SK-MEL-5 (cell line): ENCODE data around the gene ALDH3B1. TPM values are rescaled to one million over a fixed set of nuclear protein-coding genes. Genes with fewer than 3 reads are reported as not detected.

Experiments used
- DNase-seq: peaks from one replicate; pipeline ENCODE4 v3.0.0-alpha.2; 2016; ENCODE audit warnings: low read depth, low spot score
- in situ Hi-C: cut with HindIII; loops from 2 replicates; pipeline ENCODE4 v1.10.0; 2016; ENCODE audit warnings: low sequenced_read_pairs, high pct_unique_total_duplicates, low pct_unique_long_range_greater_than_20kb
- total RNA-seq: library from RNA; depleted of rRNA; stranded (reverse); fragments of >200 nt; shearing (Covaris generic); gene quantifications from 2 replicates; pipeline ENCODE4 v1.2.3, GENCODE V29; 2014

Gene ALDH3B1
- total RNA-seq, 1 experiment from 2014 or later = 2.4 TPM

DNA sequence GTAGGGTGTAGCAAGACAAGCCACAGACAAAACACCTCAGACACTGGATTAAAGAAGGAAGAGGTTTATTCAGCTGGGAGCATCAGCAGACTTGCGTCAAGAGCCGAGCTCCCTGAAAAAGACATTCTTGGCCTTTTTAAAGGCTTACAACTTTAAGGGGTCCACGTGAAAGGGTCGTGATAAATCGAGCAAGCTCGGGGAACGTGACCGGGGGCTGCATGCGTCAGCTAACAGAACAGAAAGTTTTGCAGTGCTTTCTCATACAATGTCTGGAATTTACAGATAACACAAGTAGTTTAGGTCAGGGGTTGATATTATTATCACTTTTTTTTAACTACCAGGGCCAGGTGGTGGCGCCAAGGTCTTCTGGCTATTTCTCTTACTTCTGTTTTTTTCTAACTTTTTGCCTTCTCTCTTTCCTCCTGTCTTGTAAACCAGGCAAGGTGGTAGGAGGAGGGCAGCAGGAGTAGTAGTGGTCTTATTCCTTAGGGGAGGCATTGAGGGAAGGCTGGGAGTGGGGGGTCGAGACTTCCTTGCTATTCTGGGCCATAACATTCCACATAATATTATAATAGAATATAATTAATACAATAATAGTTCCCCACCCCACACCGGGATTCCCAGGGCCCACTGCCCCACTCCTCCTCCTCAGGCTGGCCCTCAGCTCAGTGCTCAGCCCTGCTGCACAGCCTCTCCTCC is 587 bp upstream of the ALDH3B1 start:
- in situ Hi-C loops = no loop called here
- DNase-seq = peak; percentile 29

DNA sequence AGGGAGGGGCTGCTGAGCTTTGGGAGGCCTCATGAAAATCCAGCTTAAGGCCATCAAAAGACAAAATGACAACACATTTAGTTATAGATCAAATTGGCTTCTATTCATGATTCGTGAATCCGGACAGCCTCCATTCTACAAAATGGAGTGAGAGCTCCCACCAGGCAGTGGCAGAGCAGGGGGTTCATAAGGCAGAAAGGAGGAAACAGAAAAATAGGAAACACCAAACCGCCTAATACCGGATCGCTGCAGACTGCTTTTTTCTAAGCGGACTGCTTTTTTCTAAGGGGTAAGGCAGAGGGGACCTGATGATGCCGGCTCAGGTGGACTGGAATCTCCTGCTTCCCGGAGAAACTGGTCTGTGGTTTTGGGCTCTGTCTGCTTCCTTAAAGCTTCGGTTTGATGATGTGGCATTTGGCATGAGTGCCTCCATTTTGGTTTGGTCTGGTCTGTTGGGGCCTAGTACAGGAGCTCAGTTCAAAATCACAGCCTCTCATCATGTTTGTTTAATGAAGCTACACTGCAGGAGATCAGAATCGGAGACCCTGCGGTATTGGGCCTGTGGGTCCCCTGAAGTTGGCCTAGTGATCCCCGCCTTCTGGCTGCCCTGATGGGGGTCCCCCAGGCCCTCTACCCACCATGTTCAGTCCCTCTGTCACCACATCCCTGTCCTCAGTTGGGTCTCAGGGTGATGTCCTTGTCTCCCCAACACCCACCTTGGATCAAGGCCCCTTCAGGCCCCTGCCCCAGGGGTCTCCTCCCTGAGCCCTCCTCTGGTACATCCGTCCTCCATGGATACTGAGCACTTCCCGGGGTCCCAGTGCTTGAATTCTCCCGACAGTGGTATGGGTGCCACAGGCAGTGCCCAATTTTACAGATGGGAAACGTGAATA is 1.2 kb downstream of the ALDH3B1 start:
- DNase-seq = no peak
- in situ Hi-C loops = no loop called here

DNA sequence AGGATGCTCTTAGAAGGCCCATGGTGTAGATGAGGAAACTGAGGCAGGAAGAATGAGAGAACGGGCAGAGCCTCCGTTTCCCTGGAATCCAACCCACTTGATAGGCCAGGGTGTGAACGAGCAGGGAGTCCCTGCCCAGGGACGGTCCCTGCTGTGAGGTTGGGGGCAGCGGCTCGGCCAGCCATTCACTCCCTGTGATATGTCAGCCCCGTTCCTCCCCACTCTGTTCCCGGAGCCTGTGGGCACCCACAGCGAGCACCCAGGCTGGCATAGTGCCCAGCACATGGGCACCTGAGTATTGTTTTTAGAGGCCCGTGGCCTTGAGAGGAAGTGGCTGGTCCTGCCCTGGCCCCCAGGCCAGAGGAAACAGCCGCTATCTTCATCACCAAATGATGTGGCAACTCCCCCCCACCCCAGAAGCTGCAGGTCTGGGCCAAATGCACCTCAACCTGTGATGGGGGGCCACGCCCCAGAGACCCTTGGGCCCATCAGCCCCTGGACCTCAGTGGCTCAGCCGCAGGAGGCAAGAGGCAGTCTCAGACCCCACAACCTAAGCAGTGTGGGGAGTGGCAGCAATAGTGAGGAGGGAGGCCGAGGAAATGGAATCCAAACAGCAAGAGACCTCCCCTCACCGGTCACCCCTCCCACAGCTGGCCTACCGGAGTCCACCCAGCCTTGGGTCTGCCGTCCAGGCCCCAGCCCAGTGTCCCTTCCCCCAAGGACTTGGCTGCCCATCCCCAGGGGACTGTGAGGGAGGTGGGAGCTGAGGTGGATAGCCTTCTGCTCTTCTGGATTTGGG is 2.1 kb downstream of the ALDH3B1 start:
- in situ Hi-C loops = no loop called here
- DNase-seq = no peak

DNA sequence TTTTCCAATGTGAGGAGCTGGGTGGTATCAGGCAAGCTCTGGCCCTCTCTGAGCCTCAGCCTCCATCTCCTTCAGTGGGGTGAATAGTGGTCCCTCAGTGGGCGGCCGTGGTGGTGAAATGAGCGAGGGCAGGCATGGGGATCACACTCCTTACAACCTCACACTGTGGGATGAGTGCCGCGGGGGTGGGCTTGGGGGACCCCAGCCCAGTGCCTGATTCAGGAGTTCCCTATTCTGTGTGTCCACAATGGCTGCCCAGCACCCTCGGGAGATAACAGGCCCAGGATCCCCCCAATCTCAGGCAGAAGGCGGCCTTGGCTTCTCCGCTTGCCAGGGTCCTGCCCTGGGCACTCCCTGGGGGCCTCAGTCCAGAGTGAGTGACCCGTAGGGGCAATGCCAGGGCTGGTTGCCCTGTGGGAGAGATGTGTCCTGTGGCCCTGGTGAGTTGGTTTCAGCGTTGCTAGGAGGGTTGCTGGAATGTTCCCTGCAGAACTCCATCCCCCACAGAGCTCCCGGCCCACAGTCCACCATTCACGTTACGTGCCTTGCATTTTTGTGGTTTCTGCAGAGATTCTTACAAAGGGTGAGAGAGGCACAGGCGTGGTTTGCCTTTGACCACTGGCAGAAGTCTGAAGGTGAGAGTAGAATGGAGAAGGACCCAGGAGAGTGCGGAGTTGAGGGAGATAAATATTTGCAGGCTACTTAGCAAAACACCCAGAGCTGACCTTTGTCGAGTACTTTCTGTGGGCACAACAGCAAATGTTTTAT is 2.9 kb downstream of the ALDH3B1 start:
- peak; percentile 46 for DNase-seq
- in situ Hi-C loops = no loop called here

DNA sequence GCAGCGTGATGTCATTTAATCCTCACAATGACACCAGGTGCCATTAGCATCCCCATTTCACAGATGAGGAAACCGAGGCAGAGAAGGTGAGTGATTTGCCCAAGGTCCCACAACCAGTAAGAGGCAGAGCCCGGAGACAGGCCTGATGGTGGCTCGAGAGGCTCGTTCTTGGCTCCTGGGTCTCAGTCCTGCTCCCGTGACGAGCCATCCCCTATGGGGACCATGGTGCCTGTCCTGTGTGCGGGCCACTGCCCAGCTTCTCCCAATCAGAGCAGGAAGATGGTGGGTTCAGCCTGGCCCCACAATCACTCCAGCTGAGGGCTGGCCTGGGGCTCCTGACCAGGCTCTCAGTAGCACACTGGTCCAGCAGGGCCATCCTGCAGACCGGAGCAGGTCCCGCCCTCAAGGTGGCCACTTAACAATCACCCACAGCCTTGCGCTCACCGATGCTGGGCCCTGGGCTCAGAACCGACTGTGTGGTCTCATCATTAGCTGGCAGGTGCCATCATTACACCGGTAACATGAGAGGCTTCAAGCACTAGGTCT is 3.6 kb downstream of the ALDH3B1 start:
- no peak for DNase-seq
- in situ Hi-C loops = no loop called here

DNA sequence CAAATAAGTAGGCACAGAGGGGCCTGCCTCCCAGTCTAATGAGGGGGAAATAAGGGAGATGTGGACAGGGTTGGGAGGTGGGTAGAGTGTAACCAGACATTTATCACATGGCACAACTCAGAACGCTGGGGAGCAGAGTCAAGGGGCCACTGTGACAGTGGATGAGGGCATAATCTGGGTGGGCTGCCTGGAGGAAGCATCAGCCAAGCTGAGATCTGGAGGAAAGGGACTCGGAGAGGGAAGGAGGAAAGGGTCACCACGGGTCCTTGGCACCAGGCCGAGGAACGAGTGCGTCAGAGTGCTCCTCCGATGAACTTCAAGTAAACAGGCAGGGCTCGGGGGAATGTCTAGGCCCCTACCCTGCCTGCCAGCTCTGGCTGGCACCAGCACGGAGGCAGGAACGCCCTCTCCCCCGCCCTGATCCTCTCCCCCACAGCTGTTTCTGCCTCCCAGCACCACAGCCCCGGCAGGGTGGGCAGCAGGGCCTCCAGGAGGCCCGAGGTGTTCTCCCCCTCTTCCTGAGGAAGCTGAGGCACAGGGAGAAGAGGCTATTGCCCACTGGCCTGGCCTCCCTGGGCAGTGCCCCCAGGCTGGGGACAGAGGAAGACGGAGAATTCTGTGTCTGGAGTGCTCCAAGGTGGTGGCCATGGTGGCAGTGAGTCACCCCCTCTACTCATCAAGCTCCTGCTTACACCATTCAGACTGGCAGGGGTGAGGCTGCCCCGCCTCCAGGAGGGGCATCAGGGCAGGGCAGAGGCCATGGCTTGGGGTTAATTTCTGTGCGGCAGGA is 4.2 kb downstream of the ALDH3B1 start:
- in situ Hi-C loops = no loop called here
- DNase-seq = no peak

DNA sequence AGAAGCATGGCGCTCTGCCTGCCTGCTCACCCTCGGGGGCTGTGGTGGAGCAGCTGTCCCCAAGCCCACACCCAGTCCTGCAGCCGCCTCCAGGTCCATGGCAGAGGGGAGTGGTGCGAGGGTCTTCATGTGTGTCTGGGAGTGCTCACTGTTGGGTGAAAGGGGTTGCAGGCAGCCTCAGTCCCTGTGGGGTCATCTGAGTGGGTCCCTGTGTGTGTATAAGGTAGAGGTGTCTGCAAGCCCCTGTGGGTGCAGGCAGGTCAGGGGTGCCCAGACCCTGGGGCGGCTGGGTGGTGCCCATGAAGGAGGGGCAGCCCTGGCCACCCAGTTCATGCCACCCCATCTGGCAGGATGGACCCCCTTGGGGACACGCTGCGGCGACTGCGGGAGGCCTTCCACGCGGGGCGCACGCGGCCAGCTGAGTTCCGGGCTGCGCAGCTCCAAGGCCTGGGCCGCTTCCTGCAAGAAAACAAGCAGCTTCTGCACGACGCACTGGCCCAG is 4.9 kb downstream of the ALDH3B1 start:
- in situ Hi-C loops = no loop called here
- DNase-seq = no peak

DNA sequence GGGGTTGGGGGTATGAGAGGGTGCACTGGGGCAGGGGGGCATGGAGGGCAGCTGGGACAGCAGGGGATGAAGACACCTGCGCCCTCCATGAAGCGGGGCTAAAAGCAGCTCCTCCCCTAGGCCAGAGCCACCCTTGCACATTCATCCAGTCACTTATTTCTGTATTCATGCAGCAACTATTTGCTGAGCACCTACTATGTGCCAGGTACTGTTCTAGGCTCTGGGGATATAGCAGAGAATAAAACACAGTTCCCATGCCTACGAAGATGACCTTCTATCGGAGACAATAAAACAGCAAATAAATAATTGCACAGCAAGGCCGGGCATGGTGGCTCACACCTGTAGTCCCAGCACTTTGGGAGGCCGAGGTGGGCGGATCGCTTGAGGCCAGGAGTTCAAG is 5.3 kb downstream of the ALDH3B1 start:
- in situ Hi-C loops = no loop called here
- no peak for DNase-seq

DNA sequence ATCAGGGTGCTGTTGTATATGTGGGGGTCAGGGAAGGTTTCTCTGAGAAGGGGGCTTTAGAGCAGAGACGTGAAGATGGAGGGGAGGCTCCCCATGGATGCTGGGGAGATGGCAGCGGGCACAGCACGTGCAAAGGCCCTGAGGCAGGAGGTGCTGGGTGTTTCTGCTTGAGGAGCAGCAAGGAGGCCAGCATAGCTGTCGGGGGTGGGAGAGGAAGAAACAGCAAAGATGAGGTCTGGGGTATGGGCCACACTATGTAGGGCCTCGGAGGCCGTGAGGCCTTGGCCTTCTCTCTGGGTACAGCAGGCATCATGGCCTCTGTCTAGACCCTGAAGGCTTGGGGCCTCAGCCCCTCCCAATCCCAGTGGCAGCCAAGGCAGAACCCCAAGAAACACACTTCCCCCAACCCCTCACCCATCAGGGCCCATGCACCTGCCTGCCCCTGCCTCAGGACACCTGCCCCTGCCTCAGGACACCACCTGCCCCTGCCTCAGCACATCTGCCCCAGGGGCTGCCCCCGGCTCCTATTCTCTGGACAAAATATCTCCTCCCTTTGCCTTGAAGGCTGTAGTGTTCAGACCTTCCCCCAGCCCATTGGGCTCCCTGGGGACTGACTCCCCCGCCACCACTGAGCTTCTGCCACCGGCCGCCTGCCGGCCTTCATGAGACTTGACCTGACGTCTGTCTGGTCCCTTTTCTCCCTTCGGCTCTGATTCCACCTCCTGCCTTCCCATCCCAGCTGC is 6.2 kb downstream of the ALDH3B1 start:
- in situ Hi-C loops = no loop called here
- no peak for DNase-seq

DNA sequence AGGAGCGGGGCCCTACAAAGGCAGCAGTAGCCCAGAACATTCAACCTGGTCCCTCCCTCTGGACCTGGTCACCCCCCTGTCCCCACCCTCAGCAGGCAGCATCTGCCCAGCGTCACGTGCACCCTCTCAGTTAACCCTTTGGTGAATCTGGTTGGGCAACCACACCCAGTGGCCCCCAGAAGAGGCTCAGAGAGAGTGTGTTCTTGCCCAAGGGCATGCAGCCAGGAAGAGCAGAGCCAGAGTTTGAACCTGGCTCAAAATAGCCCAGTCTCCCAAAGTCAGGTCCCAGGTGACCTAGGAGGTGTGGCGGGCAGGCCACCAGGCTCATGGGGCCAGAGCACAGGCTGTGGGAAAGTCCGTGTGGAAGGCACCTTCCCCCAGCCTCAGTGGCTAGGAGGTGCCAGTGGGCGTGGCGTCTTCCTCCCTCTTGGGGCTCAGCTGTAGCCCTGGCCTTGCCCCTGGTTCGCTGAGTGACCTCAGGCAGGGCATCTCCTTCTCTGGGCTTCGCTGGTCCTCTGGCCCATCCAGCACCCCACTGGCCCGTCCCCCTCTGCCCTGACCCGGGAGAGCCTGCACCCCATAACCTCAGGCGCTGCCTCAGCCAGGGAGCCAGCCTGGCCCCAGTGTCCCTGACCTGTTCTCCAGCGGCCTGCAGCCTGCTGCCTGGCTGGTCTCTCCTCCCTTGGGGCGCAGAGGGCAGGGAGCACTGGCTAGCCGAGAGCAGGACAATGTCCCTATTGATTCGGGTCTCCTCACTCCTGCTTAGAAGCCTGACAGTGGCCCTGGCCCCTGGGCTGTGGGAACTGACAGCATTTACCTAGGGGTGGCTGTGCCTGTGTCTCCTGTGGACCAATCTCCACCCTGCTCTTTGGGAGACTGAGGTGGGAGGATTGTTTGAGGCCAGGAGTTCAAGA is 7.0 kb downstream of the ALDH3B1 start:
- DNase-seq = peak; percentile 56
- in situ Hi-C loops = no loop called here

DNA sequence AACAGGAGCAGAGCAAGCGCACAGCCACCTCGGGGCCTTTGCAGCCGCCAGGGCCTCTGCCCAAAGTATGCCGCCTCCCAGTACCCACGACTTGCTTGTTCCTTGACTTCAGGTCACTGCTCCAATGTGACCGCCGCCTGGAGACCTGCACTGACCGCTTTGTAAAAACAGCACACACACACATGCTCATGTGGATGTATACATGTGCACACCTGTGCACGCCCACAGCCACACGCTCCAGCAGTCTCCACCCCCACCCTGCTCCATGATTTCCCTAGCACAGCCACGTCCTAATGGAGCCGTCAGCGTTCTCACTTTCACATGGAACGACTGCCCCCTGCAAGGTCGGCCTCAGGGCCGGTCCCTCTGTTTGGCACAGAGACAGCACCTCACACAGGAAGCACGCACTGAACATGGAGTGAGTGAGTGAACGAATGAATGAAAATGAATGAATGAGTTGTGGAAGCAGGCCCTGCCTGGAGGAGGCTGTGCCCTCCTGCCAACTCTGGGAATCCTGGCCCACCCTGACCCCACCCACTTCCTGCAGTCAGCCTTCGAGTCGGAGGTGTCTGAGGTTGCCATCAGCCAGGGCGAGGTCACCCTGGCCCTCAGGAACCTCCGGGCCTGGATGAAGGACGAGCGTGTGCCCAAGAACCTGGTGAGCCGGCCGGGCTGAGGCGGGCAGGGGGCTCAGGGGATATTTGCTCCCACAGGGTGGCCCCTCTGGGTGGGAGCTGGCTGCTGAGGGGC is 8.0 kb downstream of the ALDH3B1 start:
- no peak for DNase-seq
- in situ Hi-C loops = no loop called here

DNA sequence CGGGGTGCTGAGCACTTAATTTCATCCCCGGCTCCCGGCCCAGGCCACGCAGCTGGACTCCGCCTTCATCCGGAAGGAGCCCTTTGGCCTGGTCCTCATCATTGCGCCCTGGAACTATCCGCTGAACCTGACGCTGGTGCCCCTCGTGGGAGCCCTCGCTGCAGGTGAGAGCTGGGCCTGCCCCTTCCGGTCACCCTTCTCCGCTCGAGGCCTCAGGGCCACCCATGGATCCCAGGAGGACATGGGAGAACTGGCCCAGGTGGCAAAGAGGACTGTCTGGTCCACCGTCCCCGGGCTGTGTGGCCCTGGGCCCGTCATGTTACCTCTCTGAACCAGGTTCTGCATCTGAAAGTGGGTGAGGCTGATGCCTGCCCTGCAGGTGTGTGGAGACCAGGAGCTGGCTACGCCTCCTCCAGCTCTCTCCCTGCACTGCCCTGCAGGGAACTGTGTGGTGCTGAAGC is 8.6 kb downstream of the ALDH3B1 start:
- no peak for DNase-seq
- in situ Hi-C loops = no loop called here

DNA sequence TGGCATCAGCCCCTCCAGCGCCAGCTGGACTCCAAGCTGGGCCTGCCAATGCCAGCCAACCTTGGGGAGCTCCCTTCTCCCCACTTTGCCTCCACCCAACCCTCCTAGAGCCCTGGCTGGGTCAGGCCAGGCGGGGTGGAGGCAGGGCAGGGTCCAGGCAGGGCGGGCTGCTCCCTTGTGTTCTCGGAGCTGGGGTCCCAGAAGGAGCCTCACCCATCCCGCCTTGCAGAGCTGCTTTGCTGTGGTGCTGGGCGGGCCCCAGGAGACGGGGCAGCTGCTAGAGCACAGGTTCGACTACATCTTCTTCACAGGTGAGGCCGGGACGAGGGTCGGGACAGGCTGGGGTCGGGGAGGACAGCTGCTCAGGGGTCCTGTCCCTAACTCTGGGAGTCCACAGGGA is 9.4 kb downstream of the ALDH3B1 start:
- DNase-seq = no peak
- in situ Hi-C loops = no loop called here

DNA sequence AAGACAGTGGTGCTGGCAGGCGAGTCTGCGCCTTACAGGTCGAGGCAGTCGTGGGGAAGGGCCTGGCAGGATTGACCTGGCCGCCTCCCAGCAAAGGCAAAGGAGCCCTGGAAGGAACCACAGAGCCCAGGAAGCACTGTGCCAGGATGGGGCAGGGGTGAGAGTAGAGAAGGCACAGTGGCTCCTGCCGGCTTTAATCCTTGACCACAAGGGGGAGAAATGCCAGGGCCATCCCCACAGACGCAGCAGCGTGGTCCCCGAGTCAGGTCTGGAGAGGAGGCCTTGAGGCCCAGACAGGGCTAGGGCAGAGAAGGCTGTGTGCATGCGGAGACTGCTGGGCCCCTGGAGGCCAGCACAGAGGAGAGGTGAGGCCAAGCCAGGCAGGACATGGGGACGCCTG is 10.4 kb downstream of the ALDH3B1 start:
- in situ Hi-C loops = no loop called here
- DNase-seq = peak; percentile 22
